Brain microvascular endothelial cell (primary cell): ENCODE results near the gene WEE2.

Experiments used
- DNase-seq: peaks from one replicate; pipeline ENCODE4 v3.0.0-alpha.2; 2020
- H3K27ac ChIP-seq: fragments of 250-450 bp; sonication (Bioruptor Pico); 2 replicates; pipeline ENCODE4 v1.5.1; 2020; ENCODE audit warnings: mild to moderate bottlenecking, moderate library complexity
- H3K27me3 ChIP-seq: fragments of 250-450 bp; sonication (Bioruptor Pico); replicated peaks from 2 replicates; pipeline ENCODE4 v1.5.1; 2020; ENCODE audit warnings: mild to moderate bottlenecking
- H3K36me3 ChIP-seq: fragments of 250-450 bp; sonication (Bioruptor Pico); replicated peaks from 2 replicates; pipeline ENCODE4 v1.5.1; 2020; ENCODE audit warnings: mild to moderate bottlenecking
- H3K4me3 ChIP-seq: 2 replicates; pipeline ENCODE4 v1.5.1; 2011; ENCODE audit warnings: low read depth, mild to moderate bottlenecking, control low read depth, low read length, moderate library complexity
- in situ Hi-C: cut with HindIII; loops from 2 replicates; pipeline ENCODE4 v1.10.0; 2017; ENCODE audit warnings: low sequenced_read_pairs, low pct_ligation_motif_present
- TF ChIP-seq, protein P1 (sequence below): IDR thresholded peaks from 2 replicates; pipeline ENCODE4 v1.5.1; 2011; ENCODE audit warnings: low read depth, mild to moderate bottlenecking, moderate library complexity, low read length, control low read depth, inconsistent platforms; ENCODE audit errors: missing control alignments

Gene WEE2

DNA sequence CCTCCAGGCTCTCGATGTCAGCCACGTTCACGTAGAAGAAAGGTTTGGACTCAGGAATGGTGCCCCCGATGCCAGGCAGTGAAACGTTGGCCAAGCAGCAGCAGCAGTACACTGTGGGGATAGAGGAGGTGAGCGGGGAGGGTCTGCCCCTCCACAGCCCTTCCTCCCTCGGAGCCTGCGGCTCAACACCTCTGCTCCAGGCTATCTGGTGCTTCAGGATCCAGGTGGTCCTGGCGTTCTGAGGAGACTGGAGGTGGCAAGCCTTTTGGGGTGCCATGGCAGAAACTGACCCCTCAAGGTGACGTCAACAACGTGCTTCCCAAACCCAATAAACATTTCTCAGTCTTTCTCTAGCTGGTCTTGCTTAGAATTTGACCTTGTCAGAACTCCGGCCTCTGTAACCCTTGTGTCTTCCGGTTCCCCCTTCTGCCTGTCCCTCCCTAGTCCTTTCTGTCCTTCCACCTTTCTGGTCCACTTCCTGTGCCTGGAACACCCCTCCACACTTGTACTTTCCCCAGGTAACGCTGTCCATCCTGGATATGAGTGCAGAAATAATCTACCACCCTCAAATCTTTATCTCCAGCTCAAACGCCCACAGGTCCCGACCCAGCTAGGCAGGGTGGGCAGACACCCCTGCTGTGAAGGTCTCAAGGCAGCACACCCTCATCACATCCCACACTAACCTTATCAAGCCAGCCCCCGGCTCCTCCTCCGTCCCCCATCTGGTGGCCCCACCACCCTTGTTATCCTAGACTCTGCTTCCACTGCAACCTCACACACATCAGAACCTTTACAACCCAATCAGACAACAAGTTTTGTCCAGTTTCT is 42.7 kb upstream of the WEE2 start:
- TF ChIP-seq, protein P1, sequence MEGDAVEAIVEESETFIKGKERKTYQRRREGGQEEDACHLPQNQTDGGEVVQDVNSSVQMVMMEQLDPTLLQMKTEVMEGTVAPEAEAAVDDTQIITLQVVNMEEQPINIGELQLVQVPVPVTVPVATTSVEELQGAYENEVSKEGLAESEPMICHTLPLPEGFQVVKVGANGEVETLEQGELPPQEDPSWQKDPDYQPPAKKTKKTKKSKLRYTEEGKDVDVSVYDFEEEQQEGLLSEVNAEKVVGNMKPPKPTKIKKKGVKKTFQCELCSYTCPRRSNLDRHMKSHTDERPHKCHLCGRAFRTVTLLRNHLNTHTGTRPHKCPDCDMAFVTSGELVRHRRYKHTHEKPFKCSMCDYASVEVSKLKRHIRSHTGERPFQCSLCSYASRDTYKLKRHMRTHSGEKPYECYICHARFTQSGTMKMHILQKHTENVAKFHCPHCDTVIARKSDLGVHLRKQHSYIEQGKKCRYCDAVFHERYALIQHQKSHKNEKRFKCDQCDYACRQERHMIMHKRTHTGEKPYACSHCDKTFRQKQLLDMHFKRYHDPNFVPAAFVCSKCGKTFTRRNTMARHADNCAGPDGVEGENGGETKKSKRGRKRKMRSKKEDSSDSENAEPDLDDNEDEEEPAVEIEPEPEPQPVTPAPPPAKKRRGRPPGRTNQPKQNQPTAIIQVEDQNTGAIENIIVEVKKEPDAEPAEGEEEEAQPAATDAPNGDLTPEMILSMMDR: no peak
- no peak overlapping the region for H3K4me3 ChIP-seq
- H3K36me3 ChIP-seq: peaks cover 6% of the 10 kb centered on the region
- in situ Hi-C loops: no loop called here
- H3K27ac ChIP-seq: no peak overlapping the region
- no peaks in the 10 kb centered on the region for H3K27me3 ChIP-seq
- no peak for DNase-seq

DNA sequence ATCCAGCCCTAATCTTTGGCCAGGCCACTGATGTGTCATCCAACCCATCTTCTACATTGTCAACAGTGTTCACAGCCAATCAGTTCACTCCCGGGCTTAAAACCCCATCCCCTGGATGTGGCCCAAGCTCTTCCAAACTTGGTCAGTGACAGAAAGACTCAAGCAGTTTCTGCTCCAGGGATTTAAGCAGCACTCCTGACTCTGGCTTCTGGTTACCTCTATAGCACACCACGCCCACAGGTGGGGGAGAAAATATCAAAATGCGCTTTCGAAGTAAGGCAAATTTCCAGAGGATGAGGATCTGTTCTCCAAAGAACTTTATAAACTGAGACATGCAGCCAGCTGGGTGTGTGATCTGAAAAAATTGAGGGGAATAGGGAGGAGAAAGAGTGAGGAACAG is 42.1 kb upstream of the WEE2 start:
- TF ChIP-seq, protein P1: no peak
- Histone ChIP-seq H3K4me3 (no peak overlapping the region), H3K36me3 (peaks cover 6% of the 10 kb centered on the region), H3K27me3 (no peaks in the 10 kb centered on the region), H3K27ac (no peak overlapping the region)
- no peak for DNase-seq
- in situ Hi-C loops: no loop called here

DNA sequence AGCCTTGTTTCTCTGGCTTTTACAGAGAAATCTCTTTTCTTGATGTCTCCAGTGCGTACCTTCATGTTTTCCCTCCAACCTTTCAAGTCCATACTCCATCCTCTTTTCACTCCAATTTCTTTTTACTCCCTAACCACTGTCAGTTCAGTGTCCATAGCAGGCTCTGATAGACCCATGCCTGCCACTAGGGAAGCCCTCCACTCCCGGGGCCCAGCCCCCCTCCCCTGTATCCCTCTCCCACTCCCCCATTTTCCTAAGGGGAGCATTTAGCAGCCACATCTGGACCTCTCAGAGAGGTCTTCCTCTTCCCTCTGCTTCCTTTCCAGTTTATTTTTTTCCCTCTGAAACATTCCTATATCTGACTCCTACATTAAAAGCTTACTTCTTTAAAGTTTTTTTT is 39.3 kb upstream of the WEE2 start:
- H3K27ac ChIP-seq: no peak overlapping the region
- TF ChIP-seq, protein P1: no peak
- H3K4me3 ChIP-seq: no peak overlapping the region
- no peaks in the 10 kb centered on the region for H3K27me3 ChIP-seq
- H3K36me3 ChIP-seq: no peaks in the 10 kb centered on the region
- in situ Hi-C loops: no loop called here
- DNase-seq: no peak

DNA sequence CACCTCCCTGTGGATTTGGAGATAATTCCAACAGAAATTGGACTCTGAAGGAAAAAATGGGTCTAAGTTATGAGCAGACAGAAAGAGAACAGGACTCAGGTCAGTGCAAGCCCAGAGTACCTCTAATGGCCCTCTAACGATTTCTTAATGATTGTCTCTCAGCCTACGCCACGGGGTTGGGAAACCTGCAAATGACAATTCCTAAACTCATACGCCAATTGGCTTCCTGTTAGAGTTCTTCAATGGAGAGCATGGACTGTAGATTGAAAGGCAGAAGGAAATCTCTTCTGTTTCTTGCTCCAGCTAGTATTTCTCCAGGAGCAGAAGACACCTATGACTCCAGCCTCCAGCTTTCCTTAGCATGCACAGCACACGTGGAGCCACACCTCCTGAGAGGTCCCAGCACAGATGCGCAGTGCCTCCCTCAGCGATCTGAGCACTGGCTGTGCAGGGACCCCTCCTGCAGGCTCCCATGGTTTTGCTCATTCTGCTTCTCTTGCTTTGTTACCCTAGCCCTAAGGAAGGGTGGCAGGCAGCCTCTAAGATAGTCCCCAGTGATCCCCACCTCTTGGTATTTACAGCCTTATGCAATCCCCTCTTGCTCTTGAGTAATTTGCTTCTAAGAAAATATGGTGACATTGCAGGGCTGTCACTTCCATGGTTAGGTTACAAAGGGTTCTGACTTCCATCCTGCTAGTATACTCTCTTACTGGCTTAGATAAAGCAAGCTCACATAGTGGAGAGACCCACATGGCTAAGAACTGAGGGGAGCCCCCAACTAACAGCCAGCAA is 36.3 kb upstream of the WEE2 start:
- no peak for DNase-seq
- TF ChIP-seq, protein P1: no peak
- in situ Hi-C loops: no loop called here
- Histone ChIP-seq H3K4me3 (no peak overlapping the region), H3K36me3 (no peaks in the 10 kb centered on the region), H3K27me3 (no peaks in the 10 kb centered on the region), H3K27ac (no peak overlapping the region)

DNA sequence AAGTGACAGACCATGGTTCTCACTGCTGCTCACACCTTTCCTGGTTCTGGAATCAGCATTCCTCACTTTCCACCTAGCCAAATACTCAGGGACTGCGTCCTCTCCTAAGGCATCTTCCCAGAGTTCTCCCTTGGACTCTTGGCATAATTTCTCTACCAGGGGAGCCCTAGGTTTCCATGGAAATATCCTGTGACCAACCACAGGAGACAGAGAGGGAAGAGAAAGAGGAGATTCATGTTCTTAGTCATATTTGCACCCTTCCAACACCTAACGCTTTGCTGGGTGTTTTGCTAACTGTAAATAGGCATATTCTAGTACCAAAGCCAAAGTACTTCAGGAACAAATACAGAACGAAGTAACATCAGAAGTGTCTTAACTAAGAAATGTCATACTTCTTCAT is 34.8 kb upstream of the WEE2 start:
- Histone ChIP-seq H3K27ac (no peak overlapping the region), H3K4me3 (no peak overlapping the region), H3K27me3 (no peaks in the 10 kb centered on the region), H3K36me3 (no peaks in the 10 kb centered on the region)
- TF ChIP-seq, protein P1: no peak
- no peak for DNase-seq
- in situ Hi-C loops: no loop called here
